ENCODE results near the gene EMID1.

Gene EMID1

GRCh38 chr22:29259253-29259899 lies 53.7 kb downstream of the EMID1 start:
- DNase-seq (ENCODE audit: low read depth, low spot score) = no peak

DNA sequence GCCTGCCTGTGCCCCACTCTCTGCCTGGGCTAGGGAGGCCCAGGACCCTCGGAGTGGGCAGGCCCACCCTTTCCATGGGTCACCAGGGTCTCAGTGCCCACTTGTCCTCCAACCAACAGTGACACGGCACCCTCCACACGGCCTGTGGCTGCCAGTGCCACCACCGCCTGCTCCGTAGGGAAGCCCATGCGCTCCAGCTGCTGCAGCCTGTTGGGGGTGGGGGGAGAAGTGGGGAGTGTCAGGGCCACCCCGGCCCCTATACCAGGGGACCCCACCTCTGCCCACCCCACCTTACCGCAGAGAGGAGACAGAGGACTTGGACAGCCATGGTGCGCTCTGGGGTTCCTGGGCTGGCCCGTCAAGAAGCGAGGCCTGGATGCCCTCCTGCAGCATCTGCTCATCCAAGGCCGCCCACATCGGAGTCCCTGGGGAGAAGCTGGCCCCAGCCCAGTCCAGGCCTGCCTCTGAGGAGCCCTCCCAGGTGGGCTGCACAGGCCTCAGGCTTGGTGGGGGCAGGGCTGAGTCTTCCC lies 54.4 kb downstream of the EMID1 start:
- no peak for DNase-seq (ENCODE audit: low read depth, low spot score)

DNA sequence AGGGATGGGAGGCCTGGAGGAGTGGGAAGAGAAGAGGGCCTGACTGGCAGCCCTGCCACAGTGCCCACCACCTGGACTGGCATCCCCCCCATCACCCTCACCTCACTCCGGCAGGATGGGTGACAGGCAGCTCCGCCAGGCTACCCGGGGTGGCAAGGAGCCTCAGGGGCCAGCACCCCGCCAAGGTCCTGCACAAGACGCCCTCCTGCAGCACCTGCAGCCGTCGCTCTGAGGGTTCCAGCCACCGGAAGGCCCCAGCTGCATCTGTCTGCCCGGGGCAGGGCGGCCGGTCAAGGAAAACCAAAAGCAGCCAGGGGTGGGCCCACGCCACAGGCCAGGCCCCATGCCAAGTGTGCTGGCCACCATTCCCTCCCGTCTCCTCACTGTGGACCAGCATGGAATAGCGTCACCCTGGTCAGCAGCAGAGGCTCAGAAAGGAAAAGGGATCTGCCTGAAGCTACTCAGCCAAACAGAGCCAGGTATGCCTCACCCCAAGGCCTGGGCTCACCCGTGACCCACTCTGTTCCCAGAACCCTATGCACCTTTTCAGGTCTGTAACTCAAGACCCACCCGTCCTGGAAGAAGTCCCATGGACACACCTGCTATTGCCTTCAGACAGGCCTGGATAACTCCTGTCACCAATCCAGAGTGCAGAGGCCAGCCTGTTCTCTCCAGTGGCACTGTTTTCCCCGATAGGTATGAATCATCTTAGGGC lies 55.1 kb downstream of the EMID1 start:
- DNase-seq (ENCODE audit: low read depth, low spot score) = no peak

- DNase-seq (ENCODE audit: low read depth, low spot score) = no peak
These were observed 58.1 kb downstream of the EMID1 start for GRCh38 chr22:29263791-29264276.

GRCh38 chr22:29265305-29265704 lies 59.6 kb downstream of the EMID1 start:
- no peak for DNase-seq (ENCODE audit: low read depth, low spot score)

DNA sequence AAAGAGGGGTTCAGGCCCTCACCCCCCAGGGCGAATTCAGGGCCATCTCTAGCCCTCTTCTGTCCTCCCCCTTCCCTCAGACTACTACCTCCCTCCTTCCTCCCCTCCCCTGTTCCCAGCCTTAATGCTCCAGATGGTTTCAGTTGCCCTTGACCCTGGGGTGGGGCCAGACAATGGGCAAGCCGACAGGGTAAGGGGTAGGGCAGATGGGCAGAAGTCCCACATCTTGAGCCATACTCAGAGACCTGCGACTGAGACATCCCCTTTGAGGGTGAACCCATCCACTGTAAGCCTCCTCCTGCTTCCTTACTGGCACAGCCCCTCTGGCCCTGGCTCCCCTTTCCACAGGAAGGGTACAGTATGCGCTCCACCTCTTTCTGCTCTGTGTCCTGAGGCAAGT lies 60.2 kb downstream of the EMID1 start:
- no peak for DNase-seq (ENCODE audit: low read depth, low spot score)

- DNase-seq (ENCODE audit: low read depth, low spot score) = no peak
These were observed 61.1 kb downstream of the EMID1 start for GRCh38 chr22:29266564-29267461.

GRCh38 chr22:29267462-29267857 lies 61.8 kb downstream of the EMID1 start:
- DNase-seq (ENCODE audit: low read depth, low spot score) = no peak

DNA sequence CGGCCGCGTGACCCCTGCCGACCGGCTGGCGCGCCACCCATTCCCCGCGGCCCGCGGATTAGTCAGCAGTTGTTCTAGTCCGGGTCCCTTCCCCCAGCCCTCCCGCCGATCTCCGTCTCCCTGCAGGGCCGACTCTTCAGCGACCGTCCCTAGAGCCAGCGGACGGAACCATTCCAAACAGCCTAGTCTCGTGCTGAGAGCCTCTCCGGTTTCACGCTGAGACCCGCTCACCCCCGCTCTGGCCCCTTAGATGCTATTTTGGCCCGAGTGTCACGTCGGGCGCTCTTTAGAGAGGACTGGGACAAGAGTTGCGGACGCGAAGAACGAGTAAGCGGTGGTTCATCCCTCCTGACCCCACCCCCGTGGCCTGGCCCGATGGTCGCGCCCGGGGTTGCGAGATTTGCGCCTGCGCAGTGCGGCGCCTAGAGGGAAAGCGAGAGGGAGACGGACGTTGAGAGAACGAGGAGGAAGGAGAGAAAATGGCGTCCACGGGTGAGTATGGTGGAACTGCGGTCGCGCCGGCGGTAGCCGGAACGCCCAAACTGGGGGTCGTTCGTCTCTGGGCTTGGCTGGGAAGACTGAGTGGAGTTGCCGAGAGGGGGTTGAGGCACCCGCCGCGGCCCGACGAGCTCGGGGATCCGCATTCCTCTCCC lies 62.3 kb downstream of the EMID1 start, which contains the start of the genes EWSR1 and RHBDD3:
Gene EWSR1 (plus strand): TSS at position 411 of the 653 bp plus-strand sequence. CDS start 69 bp downstream, at position 480.
Gene RHBDD3 (minus strand): TSS at position 124 of the 653 bp plus-strand sequence. CDS start 2,355 bp downstream, outside the sequence.
- DNase-seq (ENCODE audit: low read depth, low spot score) = peak; percentile 94

- DNase-seq (ENCODE audit: low read depth, low spot score) = no peak
These were observed 63.0 kb downstream of the EMID1 start for GRCh38 chr22:29268511-29269229.

DNA sequence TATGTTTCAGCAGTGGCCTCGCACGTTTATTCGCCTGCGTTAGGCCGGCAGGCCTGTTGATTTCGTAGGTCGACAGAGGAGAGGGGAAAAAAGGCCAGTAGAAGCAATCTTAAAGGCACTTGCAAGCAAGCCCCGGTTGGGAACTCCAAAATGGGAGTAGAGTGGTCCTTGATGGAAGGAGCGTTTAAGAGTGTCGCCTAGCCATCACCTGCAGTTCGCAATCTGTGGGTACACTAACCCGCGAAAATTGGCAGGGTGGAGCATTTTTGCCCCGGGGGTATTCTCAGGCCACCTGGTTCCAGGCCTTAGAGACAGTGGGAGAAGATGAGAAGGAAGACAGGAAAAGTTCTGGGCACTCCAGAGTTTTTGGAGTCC lies 63.5 kb downstream of the EMID1 start:
- no peak for DNase-seq (ENCODE audit: low read depth, low spot score)

DNA sequence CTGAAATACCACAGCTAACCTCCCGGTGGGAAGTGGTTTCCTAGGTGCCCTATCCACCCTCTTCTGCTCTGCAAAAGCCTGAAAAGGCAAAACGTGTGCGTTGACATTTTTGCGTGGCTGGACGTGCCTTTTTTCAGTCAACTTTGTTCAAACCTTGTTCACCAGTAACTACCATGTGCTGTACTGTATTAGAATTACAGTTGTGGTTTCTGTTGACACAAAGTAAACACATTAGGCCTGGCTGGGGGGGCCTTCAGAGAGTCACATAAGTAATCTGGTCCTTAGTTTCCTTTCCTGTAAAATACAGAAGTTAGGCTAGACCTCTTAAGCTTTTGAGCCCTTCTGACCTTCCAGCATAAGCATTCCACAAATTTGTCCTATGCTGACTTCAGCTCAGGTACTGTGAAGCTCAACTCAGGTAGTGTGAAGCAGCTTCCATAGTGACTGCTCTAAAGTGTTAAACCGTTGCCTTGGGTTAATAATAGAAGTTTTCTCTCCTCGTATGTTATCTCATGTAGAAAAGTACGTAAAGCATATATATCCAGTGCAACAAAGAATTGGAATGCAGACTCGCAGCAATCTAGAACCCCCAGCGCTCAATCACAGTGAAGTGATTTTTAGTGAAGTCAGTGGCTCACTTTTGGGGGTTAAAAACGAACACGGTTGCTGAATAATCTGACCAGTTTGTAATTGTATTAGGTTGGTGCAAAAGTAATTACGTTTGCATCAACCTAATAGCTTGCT lies 64.2 kb downstream of the EMID1 start:
- no peak for DNase-seq (ENCODE audit: low read depth, low spot score)

- DNase-seq (ENCODE audit: low read depth, low spot score) = no peak
These were observed 65.0 kb downstream of the EMID1 start for GRCh38 chr22:29270475-29271271.

GRCh38 chr22:29272624-29273023 lies 66.9 kb downstream of the EMID1 start:
- DNase-seq (ENCODE audit: low read depth, low spot score) = no peak

GRCh38 chr22:29275167-29275566 lies 69.5 kb downstream of the EMID1 start:
- DNase-seq (ENCODE audit: low read depth, low spot score) = no peak

DNA sequence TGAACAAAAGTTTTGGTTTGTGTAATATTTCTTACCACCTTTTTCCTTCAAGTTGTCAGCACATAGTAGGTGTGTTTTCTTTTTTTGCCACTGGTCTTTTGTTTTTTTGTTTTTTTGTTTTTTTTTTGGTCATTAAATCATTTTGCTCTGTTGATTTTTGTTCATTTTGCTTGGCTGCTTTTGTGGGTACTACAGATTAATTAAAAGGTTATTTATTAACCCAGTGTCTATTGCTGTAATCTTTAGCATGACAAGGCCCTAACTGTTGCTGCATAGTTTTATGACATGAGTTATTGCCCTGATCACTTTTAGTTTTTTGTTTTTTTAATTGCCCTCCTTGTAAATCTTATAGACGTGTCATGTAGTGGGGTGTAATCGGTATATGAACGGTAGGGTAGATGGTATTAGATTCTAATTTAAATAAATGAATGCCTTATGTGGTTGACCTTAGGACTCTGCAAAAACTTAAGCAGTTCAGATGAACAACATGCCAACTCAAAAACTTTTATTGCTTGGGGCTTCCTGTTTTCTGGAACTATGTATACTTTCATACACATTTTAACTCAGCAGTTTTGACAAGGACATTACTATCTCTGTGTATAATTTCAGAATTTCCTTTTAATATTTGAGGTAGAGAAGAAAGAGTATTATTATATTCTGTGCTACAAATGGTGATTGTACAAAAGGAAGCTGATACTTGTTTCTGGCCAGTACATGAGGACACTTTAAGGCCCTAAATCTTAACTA lies 70.3 kb downstream of the EMID1 start:
- no peak for DNase-seq (ENCODE audit: low read depth, low spot score)

GRCh38 chr22:29277927-29278326 lies 72.2 kb downstream of the EMID1 start:
- DNase-seq (ENCODE audit: low read depth, low spot score) = no peak

DNA sequence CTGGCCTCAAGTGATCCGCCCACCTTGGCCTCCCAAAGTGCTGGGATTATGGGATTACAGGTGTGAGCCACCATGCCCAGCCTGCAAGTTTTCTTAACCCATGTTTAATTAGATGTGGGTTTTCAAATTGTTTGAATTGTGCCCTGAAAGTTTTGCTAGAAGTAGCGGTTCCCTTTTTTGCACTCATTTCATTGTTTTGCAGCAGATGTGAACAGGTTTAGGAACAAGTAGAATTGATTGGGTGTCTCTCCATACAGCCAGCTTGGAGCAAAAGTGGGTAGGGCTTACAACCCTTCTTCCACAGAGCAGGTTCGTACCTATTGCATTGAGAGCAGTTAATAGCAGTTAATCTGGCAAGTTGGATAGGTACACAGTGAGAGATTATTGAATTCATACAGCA lies 78.5 kb downstream of the EMID1 start:
- no peak for DNase-seq (ENCODE audit: low read depth, low spot score)
